Upper lobe of left lung (tissue), 6 donors: Measurements from ENCODE around the gene DTL. TPM values are rescaled to one million over a fixed set of nuclear protein-coding genes. Genes with fewer than 3 reads are reported as not detected.

Experiments
- ATAC-seq, 2 donors: fragments of 200-7000 bp; cut with Tn5 transposase; one replicate each; pipeline ENCODE4 v1.9.1; 2022; ENCODE audit warnings: mild to moderate bottlenecking in 2 of 2, moderate library complexity in 2 of 2; ENCODE audit not compliant: low FRiP score in 2 of 2
- DNase-seq, 2 donors: peaks; one replicate each; pipeline ENCODE4 v3.0.0-alpha.2; 2019 to 2020
- H3K27ac ChIP-seq, 4 donors: fragments of 200-600 bp; sonication (generic); one replicate each; pipeline ENCODE4 v1.5.1; 2016 to 2019
- H3K27me3 ChIP-seq, 4 donors: fragments of 200-600 bp; sonication (generic); one replicate each; pipeline ENCODE4 v1.5.1; 2017 to 2019
- H3K36me3 ChIP-seq, 4 donors: fragments of 200-600 bp; sonication (generic); one replicate each; pipeline ENCODE4 v1.5.1; 2016 to 2019
- H3K4me1 ChIP-seq, 4 donors: fragments of 200-600 bp; sonication (generic); one replicate each; pipeline ENCODE4 v1.5.1; 2018 to 2019
- H3K4me3 ChIP-seq, 4 donors: fragments of 200-600 bp; sonication (generic); one replicate each; pipeline ENCODE4 v1.5.1; 2017 to 2019; ENCODE audit warnings: mild to moderate bottlenecking in 2 of 4, moderate library complexity in 1 of 4
- H3K9me3 ChIP-seq, 4 donors: fragments of 200-600 bp; sonication (generic); one replicate each; pipeline ENCODE4 v1.5.1; 2018 to 2019
- EP300 ChIP-seq, 4 donors: sonication (generic); formaldehyde crosslinking; IDR thresholded peaks; one replicate each; pipeline ENCODE4 v1.5.1; 2017; ENCODE audit warnings: antibody characterized with exemption in 4 of 4, control low read depth in 2 of 4
- POLR2A ChIP-seq, 4 donors: fragments of 450-650 bp; IDR thresholded peaks; one replicate each; pipeline ENCODE4 v1.5.1; 2016 to 2017; ENCODE audit warnings: antibody characterized with exemption in 4 of 4, mild to moderate bottlenecking in 2 of 4
- POLR2AphosphoS5 ChIP-seq, 2 donors: sonication (generic); formaldehyde crosslinking; IDR thresholded peaks; one replicate each; pipeline ENCODE4 v1.5.1; 2017; ENCODE audit warnings: antibody characterized with exemption in 2 of 2
- WGBS, 2 donors: methylation state at CpG; one replicate each; pipeline ENCODE4 v1.1.5; 2017 to 2018; 5-methylcytosine and 5-hydroxymethylcytosine counted together
- total RNA-seq, 6 donors: library from RNA; depleted of rRNA in 4 of 6; stranded (reverse); fragments of >200 nt in 4 of 6; gene quantifications; one replicate each; pipeline versions ENCODE4 v1.1.0 to v1.2.1, GENCODE V29; 2016 to 2021
- TF ChIP-seq, protein P1 (sequence below), 6 experiments: fragments of 450-650 bp in 4 of 6; fragments of 200-600 bp in 2 of 6; sonication (generic) in 2 of 6; IDR thresholded peaks; one replicate each; pipeline ENCODE4 v1.5.1; 2016 to 2019; ENCODE audit warnings: antibody characterized with exemption in 6 of 6
- donor health status: DM: no; HTN: no; CAD: no; lungs with moderate emphysema.
- donor health status: DM: no; HTN: yes; CAD: no; lungs with severe emphysema.

The DTL gene
- total RNA-seq, 6 donors from 2014 or later: 0.92 to 5.9 (median 2.2) TPM

DNA sequence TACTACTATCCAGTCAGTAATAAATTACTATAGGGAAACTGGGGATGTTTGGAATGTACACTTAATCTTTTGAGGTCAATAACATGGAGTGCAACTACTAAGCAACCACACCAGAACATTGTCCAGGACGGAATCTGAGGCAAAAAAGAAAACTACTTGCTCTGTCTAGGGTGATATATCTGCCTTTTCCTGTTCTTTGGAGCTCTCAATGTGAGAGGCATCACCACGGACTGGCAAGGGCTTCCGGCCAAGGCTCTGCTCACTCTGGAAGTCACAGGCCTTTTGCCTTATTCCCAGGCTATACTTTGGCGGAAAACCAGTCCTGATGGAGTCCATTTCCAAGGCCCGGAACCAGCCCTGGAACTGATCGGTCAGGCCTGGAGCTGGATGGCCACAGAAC is 94.2 kb downstream of the DTL start:
- 79 to 93% methylated on average over 6 of the region's 6 CpGs for WGBS, 2 donors

DNA sequence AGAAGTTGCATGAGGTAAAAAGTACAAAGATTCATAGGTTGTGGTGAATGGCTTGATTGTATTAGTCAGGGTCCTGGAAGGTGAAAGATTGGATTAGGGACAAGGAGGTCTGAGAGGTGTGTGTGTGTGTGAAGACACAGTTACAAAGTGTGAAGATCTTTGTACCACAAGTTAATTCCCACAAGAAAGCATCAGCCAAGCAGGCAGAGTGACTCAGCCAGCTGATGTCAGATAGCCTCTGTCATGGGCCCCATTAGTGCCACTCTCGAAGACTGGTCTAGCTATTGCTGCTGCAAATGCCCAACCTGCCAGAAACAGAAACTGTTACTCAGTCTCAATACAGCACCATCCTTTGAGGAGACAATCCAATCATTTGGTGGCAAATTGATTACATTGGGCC is 96.5 kb downstream of the DTL start:
- no peaks in the 10 kb centered on the region for H3K4me1 ChIP-seq
- H3K27me3 ChIP-seq: no peaks in the 10 kb centered on the region
- DNase-seq: no peak
- no peaks in the 10 kb centered on the region for H3K9me3 ChIP-seq
- H3K4me3 ChIP-seq: no peak overlapping the region
- H3K27ac ChIP-seq: no peak overlapping the region
- H3K36me3 ChIP-seq: no peaks in the 10 kb centered on the region
- ATAC-seq: no peak
- TF ChIP-seq POLR2A (IDR thresholded peaks at IDR 0.05): no peak
- no peak for TF ChIP-seq POLR2AphosphoS5 (IDR thresholded peaks at IDR 0.05)
- TF ChIP-seq, protein P1, sequence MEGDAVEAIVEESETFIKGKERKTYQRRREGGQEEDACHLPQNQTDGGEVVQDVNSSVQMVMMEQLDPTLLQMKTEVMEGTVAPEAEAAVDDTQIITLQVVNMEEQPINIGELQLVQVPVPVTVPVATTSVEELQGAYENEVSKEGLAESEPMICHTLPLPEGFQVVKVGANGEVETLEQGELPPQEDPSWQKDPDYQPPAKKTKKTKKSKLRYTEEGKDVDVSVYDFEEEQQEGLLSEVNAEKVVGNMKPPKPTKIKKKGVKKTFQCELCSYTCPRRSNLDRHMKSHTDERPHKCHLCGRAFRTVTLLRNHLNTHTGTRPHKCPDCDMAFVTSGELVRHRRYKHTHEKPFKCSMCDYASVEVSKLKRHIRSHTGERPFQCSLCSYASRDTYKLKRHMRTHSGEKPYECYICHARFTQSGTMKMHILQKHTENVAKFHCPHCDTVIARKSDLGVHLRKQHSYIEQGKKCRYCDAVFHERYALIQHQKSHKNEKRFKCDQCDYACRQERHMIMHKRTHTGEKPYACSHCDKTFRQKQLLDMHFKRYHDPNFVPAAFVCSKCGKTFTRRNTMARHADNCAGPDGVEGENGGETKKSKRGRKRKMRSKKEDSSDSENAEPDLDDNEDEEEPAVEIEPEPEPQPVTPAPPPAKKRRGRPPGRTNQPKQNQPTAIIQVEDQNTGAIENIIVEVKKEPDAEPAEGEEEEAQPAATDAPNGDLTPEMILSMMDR (IDR thresholded peaks at IDR 0.05): no peak
- no peak for TF ChIP-seq EP300 (IDR thresholded peaks at IDR 0.05)
- 100% methylated on average over 1 of the region's 1 CpG for WGBS, 2 donors

More for the DNA sequence above, 94.2 kb downstream of the DTL start:
- Histone ChIP-seq H3K36me3 (no peaks in the 10 kb centered on the region), H3K27ac (no peak overlapping the region), H3K4me1 (peaks cover 0 to 10% (median 8%) of the 10 kb centered on the region in 4 donors), H3K27me3 (no peaks in the 10 kb centered on the region), H3K4me3 (no peak overlapping the region), H3K9me3 (no peaks in the 10 kb centered on the region)
- no peak for DNase-seq
- ATAC-seq: no peak
- no peak for TF ChIP-seq POLR2A (IDR thresholded peaks at IDR 0.05)
- no peak for TF ChIP-seq EP300 (IDR thresholded peaks at IDR 0.05)
- TF ChIP-seq, protein P1 (IDR thresholded peaks at IDR 0.05): no peak
- TF ChIP-seq POLR2AphosphoS5 (IDR thresholded peaks at IDR 0.05): no peak

DNA sequence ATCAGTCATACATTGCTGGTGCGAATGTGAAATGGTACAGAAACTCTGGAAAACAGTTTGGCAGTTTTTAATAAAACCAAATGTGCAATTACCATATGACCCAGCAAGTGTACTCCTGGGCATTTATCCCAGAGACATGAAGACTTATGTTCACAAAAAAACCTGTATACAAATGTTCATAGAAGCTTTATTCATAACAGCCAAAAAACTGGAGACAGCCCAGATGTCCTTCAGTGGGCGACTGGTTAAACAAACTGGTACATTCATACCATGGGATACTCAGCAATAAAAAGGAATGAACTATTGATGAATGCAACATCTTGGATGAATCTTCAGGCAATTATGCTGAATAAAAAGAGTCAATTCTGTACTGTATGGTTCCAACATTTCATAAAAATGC is 97.8 kb downstream of the DTL start:
- no peaks in the 10 kb centered on the region for H3K36me3 ChIP-seq
- TF ChIP-seq, protein P1 (IDR thresholded peaks at IDR 0.05): no peak
- TF ChIP-seq EP300 (IDR thresholded peaks at IDR 0.05) (no peak), POLR2A (IDR thresholded peaks at IDR 0.05) (no peak), POLR2AphosphoS5 (IDR thresholded peaks at IDR 0.05) (no peak)
- H3K9me3 ChIP-seq: no peaks in the 10 kb centered on the region
- H3K4me1 ChIP-seq: no peaks in the 10 kb centered on the region
- DNase-seq (no peak), ATAC-seq (no peak)
- 84 to 86% methylated on average over 2 of the region's 2 CpGs for whole genome bisulfite sequencing, 2 donors
- H3K27ac ChIP-seq: no peak overlapping the region
- H3K4me3 ChIP-seq: no peak overlapping the region
- H3K27me3 ChIP-seq: no peaks in the 10 kb centered on the region

DNA sequence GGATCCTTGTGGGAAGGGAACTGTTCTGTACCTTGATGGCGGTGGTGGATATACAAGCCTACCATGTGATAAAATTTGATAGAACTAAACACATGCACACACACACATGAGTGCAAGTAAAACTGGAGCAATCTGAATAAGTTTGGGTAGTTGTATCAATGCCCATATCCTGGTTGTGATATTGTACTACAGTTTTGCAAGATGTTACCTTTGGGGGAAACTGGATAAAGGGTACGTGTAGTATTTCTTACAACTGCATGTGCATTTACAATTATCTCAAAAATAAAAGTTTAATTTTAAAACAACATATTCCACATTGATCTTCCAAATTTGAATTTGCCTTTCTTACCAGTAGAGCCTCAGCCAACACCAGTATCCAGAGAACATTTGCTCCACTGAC is 99.6 kb downstream of the DTL start:
- peaks cover 0 to 10% (median 4%) of the 10 kb centered on the region in 4 donors for H3K4me1 ChIP-seq
- H3K36me3 ChIP-seq: no peaks in the 10 kb centered on the region
- no peaks in the 10 kb centered on the region for H3K9me3 ChIP-seq
- ATAC-seq (no peak), DNase-seq (no peak)
- H3K27ac ChIP-seq: no peak overlapping the region
- TF ChIP-seq POLR2A (IDR thresholded peaks at IDR 0.05) (no peak), EP300 (IDR thresholded peaks at IDR 0.05) (no peak)
- H3K27me3 ChIP-seq: no peaks in the 10 kb centered on the region
- H3K4me3 ChIP-seq: no peak overlapping the region
- WGBS, 2 donors: 96 to 100% methylated on average over 2 of the region's 2 CpGs

DNA sequence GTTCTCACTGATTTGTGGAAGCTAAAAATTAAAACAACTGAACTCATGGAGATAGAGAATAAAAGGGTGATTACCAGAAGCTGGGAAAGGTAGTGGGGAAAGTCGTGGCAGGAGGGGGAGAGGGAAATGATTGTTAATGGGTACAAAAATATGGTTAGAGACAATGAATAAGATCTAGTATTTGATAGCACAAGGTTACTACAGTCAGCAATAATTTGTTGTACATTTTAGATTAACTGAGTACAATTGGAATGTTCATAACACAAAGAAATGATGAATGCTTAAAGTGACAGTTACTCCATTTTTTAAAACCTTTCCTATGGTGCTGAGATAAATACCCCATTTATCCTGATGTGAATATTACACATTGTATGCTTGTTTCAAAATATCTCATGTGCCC is 102.3 kb downstream of the DTL start:
- no peak overlapping the region for H3K4me3 ChIP-seq
- no peaks in the 10 kb centered on the region for H3K9me3 ChIP-seq
- H3K36me3 ChIP-seq: no peaks in the 10 kb centered on the region
- H3K27ac ChIP-seq: no peak overlapping the region
- WGBS, 2 donors: 61 to 75% methylated on average over 1 of the region's 1 CpG
- TF ChIP-seq, protein P1 (IDR thresholded peaks at IDR 0.05): no peak
- no peak for TF ChIP-seq POLR2AphosphoS5 (IDR thresholded peaks at IDR 0.05)
- no peak for TF ChIP-seq EP300 (IDR thresholded peaks at IDR 0.05)
- no peak for TF ChIP-seq POLR2A (IDR thresholded peaks at IDR 0.05)
- no peaks in the 10 kb centered on the region for H3K27me3 ChIP-seq
- H3K4me1 ChIP-seq: peaks cover 0 to 10% (median 4%) of the 10 kb centered on the region in 4 donors
- no peak for ATAC-seq
- no peak for DNase-seq
